Right atrium auricular region (tissue), 2 donors: ENCODE data around the gene STIM1. TPM values are rescaled to one million over a fixed set of nuclear protein-coding genes. Genes with fewer than 3 reads are reported as not detected.
"Not testable (repeated sequence)": the region's sequence is repeated elsewhere in the genome, so short reads cannot be mapped to it uniquely, and the experiment has no call there.

ENCODE experiments used
- DNase-seq: peaks from one replicate; pipeline ENCODE4 v3.0.0-alpha.2; 2019; ENCODE audit warnings: low spot score
- H3K27ac ChIP-seq, 2 donors: fragments of 200-600 bp; sonication (generic); 1 replicate in 1 of 2; 2 replicates in 1 of 2; pipeline ENCODE4 v1.5.1; 2016 to 2019
- H3K27me3 ChIP-seq, 2 donors: fragments of 200-600 bp; sonication (generic); one replicate each; pipeline versions ENCODE4 v1.5.1 to v1.6.0; 2017 to 2019
- H3K36me3 ChIP-seq: fragments of 200-600 bp; sonication (generic); one replicate; pipeline ENCODE4 v1.5.1; 2016
- H3K4me1 ChIP-seq, 2 donors: fragments of 200-600 bp; sonication (generic); one replicate each; pipeline versions ENCODE4 v1.5.1 to v1.6.0; 2017 to 2019
- H3K4me3 ChIP-seq, 2 donors: fragments of 200-600 bp; sonication (generic); 1 replicate in 1 of 2; 2 replicates in 1 of 2; pipeline ENCODE4 v1.5.1; 2017 to 2019; ENCODE audit warnings: mild to moderate bottlenecking in 1 of 2, moderate library complexity in 1 of 2
- H3K9me3 ChIP-seq, 2 donors: fragments of 200-600 bp; sonication (generic); one replicate each; pipeline ENCODE4 v1.5.1; 2019
- CTCF ChIP-seq, 2 donors: fragments of 200-600 bp; sonication (generic); IDR thresholded peaks; one replicate each; pipeline ENCODE4 v1.5.1; 2019; ENCODE audit warnings: antibody characterized with exemption in 2 of 2
- total RNA-seq, 2 donors: library from RNA; depleted of rRNA; stranded (reverse); fragments of >200 nt; gene quantifications; one replicate each; pipeline ENCODE4 v1.1.0, GENCODE V29; 2016

Gene STIM1
- total RNA-seq, 2 donors from 2014 or later, result 15.4 to 16.6 TPM

- TF ChIP-seq CTCF (IDR thresholded peaks at IDR 0.05), result no peak
- Histone ChIP-seq H3K27ac (no peak overlapping the region), H3K4me3 (no peak overlapping the region)
Observed at GRCh38 chr11:3992964-3993363, 137.5 kb downstream of the STIM1 start.

DNA sequence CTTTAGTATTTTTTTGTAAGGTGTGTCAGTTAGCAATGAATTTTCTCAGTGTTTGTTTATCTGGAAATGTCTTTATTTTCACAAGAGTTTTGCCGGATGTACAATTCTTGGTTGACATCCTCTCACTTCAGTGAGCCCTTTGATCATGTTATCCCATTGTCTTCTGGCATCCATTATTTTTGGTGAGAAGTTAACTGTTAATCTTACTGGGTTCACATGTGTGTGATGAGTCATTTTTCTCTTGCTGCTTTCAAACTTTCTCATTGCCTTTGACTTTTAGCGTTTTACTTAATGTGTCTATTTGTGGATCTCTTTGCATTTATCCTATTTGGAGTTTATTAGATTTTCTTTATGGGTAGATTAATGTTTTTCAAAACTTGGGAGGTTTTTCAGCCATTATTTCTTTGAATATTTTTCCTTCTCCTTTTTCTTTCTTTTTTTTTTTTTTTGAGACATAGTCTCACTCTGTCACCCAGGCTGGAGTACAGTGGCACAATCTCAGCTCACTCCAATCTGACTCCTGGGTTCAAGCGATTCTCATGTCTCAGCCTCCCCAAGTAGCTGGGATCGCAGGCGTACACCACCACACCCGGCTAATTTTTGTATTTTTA is 138.7 kb downstream of the STIM1 start:
- Histone ChIP-seq H3K36me3 (no peaks in the 10 kb centered on the region), H3K27ac (no peak overlapping the region), H3K27me3 (no peaks in the 10 kb centered on the region), H3K9me3 (peaks cover 0 to 15% of the 10 kb centered on the region in 2 donors), H3K4me3 (no peak overlapping the region), H3K4me1 (peaks cover 0 to 11% of the 10 kb centered on the region in 2 donors)
- no peak for TF ChIP-seq CTCF (IDR thresholded peaks at IDR 0.05)
- no peak for DNase-seq

More at GRCh38 chr11:3992964-3993363, 137.5 kb downstream of the STIM1 start:
- DNase-seq, result no peak
- Histone ChIP-seq H3K27me3 (no peaks in the 10 kb centered on the region), H3K9me3 (peaks cover 0 to 15% of the 10 kb centered on the region in 2 donors), H3K36me3 (no peaks in the 10 kb centered on the region), H3K4me1 (peaks cover 0 to 11% of the 10 kb centered on the region in 2 donors)

GRCh38 chr11:3995307-3995706 is 139.8 kb downstream of the STIM1 start:
- Histone ChIP-seq H3K27me3 (no peaks in the 10 kb centered on the region), H3K27ac (no peak overlapping the region), H3K4me3 (no peak overlapping the region), H3K4me1 (peaks cover 0 to 11% of the 10 kb centered on the region in 2 donors), H3K36me3 (no peaks in the 10 kb centered on the region), H3K9me3 (peaks cover 0 to 15% of the 10 kb centered on the region in 2 donors)
- TF ChIP-seq CTCF (IDR thresholded peaks at IDR 0.05), result no peak
- DNase-seq, result no peak

DNA sequence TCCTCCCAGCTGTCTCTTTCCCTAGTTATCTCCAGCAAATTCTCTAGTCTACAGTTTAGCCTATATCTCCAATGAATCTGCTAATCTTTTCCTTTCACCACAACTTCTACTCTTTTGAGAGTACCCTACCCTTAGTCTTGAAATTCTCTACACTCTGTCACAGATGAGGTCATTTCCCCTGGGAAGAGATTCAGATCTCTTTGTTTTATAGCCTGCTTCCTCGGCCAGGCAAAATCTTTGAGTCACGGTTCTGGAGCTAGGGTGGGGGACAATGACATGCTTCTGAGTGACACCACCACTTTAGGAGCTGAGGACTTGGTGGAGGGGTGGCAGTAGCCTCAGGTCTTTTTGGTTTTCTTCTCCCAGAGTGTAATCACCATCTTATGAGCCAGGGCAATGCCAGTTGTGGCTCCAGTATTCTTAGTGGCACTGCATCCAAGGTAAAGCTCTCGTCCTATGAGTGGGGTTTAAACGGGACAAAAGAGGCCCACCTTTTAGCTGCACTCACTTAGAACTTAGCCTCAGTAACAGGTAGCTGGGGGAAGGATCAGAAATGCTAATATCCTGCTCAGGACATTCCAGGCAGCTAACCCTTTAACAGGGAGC is 140.6 kb downstream of the STIM1 start:
- Histone ChIP-seq H3K27ac (no peak overlapping the region), H3K4me3 (no peak overlapping the region), H3K4me1 (peaks cover 0 to 11% of the 10 kb centered on the region in 2 donors), H3K9me3 (peaks cover 0 to 15% of the 10 kb centered on the region in 2 donors), H3K27me3 (no peaks in the 10 kb centered on the region), H3K36me3 (no peaks in the 10 kb centered on the region)
- DNase-seq, result no peak
- no peak for TF ChIP-seq CTCF (IDR thresholded peaks at IDR 0.05)

DNA sequence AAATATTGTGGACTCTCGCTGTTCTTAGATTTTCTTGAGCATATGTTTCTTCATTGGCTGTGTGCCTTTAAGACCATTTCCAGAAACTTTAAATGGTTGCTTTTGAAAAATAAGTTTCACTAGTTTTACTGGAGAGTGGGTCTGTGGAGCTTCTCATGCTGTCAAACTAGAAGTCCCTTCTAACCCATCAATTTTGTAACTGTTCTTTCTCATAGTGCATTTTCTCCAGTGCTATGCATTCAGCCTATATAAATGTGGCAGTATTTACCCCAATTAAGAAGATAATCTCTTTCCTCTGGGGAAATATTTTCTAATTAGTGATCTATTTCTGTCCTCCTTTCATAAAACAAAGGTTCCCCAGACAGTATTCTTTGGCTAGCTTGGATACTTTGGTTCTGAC is 141.2 kb downstream of the STIM1 start:
- H3K27me3 ChIP-seq, result no peaks in the 10 kb centered on the region
- H3K4me3 ChIP-seq, result no peak overlapping the region
- no peak overlapping the region for H3K27ac ChIP-seq
- H3K9me3 ChIP-seq, result peaks cover 0 to 15% of the 10 kb centered on the region in 2 donors
- no peak for TF ChIP-seq CTCF (IDR thresholded peaks at IDR 0.05)
- no peaks in the 10 kb centered on the region for H3K36me3 ChIP-seq
- peaks cover 0 to 11% of the 10 kb centered on the region in 2 donors for H3K4me1 ChIP-seq
- no peak for DNase-seq

DNA sequence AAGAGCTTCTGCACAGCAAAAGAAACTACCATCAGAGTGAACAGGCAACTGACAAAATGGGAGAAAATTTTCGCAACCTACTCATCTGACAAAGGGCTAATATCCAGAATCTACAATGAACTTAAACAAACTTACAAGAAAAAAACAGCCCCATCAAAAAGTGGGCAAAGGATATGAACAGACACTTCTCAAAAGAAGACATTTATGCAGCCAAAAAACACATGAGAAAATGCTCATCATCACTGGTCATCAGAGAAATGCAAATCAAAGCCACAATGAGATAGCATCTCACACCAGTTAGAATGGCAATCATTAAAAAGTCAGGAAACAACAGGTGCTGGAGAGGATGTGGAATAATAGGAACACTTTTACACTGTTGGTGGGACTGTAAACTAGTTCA is 149.3 kb downstream of the STIM1 start:
- H3K27ac ChIP-seq, H3K9me3 ChIP-seq, H3K4me3 ChIP-seq, H3K4me1 ChIP-seq, H3K27me3 ChIP-seq, H3K36me3 ChIP-seq, DNase-seq: not testable (repeated sequence)
